ENCODE measurements around the gene FAM72D. TPM values are rescaled to one million over a fixed set of nuclear protein-coding genes. Genes with fewer than 3 reads are reported as not detected.
"Not testable (repeated sequence)": the region's sequence is repeated elsewhere in the genome, so short reads cannot be mapped to it uniquely, and the experiment has no call there.

Gene FAM72D
- total RNA-seq, 6 donors from 2014 or later, result 0.26 to 2.1 (median 0.54) TPM; not detected in 2

GRCh38 chr1:145094655-145095211 lies 1.0 kb upstream of the FAM72D start:
- Histone ChIP-seq H3K4me3 (peak overlapping the region; percentile 35 to 48 (median 42)), H3K27ac (peak overlapping the region in 2 of 4 donors; percentile 79 to 83)
- H3K9me3 ChIP-seq, H3K27me3 ChIP-seq, H3K4me1 ChIP-seq, H3K36me3 ChIP-seq: not testable (repeated sequence)
- WGBS, 2 donors, result no CpG with 5 or more reads among the region's 46 CpGs
- ATAC-seq (ENCODE audit: low FRiP score in 2 of 2), result peak; percentile 66 to 70
- DNase-seq, result peak; percentile 23 to 85
- TF ChIP-seq POLR2AphosphoS5 (IDR thresholded peaks at IDR 0.05), result peak in 1 of 2 donors; percentile 17

- 80% methylated on average over 1 of the region's 1 CpG; no CpG with 5 or more reads in 1 of the 2 donors for WGBS, 2 donors
- not testable (repeated sequence) for H3K4me1 ChIP-seq; ATAC-seq (ENCODE audit: low FRiP score in 2 of 2); H3K9me3 ChIP-seq; H3K27ac ChIP-seq; H3K4me3 ChIP-seq; H3K27me3 ChIP-seq; H3K36me3 ChIP-seq; DNase-seq
These were observed 6.0 kb downstream of the FAM72D start for GRCh38 chr1:145101725-145102124.

DNA sequence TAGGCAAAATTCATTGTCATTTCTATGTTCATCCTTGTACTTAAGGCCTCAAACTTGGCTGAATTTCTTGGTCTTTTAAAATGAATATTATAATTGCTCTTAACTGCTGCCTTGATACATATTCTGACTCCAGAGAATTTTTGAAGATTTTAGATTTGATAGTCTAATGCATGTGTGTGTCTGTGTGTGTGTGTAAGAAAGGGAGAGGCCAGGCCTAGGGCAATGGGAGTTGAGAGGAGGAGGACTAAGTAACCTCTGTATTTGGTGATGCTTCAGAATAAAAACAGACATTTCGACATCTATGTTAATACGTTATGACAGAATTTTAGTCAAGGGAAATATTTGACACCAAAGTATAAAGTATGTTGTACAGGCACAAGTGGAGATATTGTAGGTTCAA lies 7.5 kb downstream of the FAM72D start:
- not testable (repeated sequence) for H3K9me3 ChIP-seq; H3K4me1 ChIP-seq; H3K27ac ChIP-seq; ATAC-seq (ENCODE audit: low FRiP score in 2 of 2); H3K4me3 ChIP-seq; DNase-seq; H3K27me3 ChIP-seq; H3K36me3 ChIP-seq
- no CpG with 5 or more reads among the region's 2 CpGs for WGBS, 2 donors

DNA sequence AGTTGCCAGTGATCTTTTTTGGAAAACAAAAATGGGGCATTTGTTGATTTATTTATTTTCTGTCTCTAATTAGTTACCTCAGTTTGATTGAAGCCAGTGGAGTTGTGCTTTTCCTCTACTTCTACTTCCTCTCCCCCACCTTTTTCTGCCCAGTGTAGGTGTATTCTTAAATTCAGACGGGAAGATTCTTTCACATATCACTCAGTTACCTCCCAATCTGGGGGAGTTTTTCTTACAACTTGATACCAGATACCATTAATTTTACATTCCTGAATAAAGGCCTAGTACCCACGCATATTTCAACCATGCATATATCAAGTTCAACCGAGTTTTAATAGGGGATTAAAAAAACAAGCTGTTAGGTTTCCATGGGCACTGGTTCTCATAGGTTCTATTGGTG lies 15.9 kb downstream of the FAM72D start:
- H3K36me3 ChIP-seq; H3K9me3 ChIP-seq; ATAC-seq (ENCODE audit: low FRiP score in 2 of 2); H3K4me1 ChIP-seq; DNase-seq; H3K27me3 ChIP-seq; H3K4me3 ChIP-seq; H3K27ac ChIP-seq: not testable (repeated sequence)
- WGBS, 2 donors, result no CpG with 5 or more reads among the region's 3 CpGs

DNA sequence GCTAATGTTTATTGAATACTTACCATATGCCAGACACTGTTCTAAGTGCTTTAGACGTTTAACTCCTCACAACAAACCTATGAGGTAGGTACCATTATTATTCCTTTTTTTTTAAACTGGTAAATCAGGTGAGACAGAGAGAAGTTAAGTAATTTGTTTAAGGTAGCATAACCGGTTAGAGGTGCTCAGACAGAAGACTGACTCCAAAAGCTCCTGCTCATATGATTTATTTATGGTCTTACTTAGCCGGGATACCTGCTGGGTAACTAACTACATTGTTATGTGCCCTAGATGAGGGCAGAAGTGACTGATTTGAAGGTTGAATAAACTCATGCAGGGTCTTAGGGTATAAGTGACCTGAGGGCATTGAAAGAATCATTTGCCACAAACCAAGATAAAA lies 16.9 kb downstream of the FAM72D start:
- DNase-seq; H3K4me3 ChIP-seq; H3K4me1 ChIP-seq; H3K27me3 ChIP-seq; ATAC-seq (ENCODE audit: low FRiP score in 2 of 2); H3K36me3 ChIP-seq; H3K27ac ChIP-seq; H3K9me3 ChIP-seq: not testable (repeated sequence)
- WGBS, 2 donors, result no CpG with 5 or more reads among the region's 3 CpGs

- no CpG with 5 or more reads among the region's 1 CpG for WGBS, 2 donors
- not testable (repeated sequence) for H3K4me1 ChIP-seq
These were observed 18.8 kb downstream of the FAM72D start for GRCh38 chr1:145114560-145115057.

DNA sequence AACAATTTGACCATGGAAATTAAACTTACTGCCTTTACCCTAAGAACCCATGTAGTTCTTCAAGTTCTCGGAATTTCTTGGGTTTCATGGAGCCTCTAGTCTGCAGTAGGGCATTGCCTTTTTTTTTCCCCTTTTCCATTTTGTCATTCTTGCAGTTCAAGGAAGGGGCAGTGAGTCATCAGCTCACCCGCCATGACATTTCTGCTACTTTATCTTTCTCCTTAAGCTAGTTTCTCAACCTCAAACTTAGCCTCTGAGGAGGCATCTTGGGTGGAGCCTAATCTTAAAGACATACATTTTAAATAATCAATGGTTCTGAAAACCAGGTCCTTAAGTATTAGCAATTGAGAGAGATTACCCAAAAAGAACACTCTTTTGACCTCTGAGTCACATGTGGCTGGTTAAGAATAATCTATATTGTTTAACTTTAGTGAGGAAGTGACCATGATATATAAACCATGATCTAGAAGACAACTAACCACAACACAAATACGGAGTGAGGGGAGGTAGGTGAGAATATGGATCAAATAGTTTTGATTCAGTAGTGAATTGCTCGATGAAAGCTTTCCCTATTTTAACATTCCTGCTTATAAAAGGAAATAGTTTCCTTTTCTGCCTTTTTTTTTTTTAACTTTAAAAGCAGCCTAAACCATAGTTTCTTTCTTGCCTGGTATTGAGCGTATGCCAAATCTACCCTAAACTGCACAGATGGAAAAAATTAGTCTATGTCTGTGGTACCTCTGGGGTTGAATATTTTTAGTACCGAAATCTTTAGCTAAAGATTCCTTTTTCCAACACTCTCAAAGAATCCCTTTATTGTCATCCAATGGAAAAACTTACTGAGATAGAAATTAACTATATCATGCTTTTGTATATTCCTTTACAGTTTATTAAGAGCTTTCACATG lies 20.1 kb downstream of the FAM72D start:
- not testable (repeated sequence) for H3K4me3 ChIP-seq, H3K27me3 ChIP-seq, H3K4me1 ChIP-seq, H3K9me3 ChIP-seq, DNase-seq, H3K27ac ChIP-seq, H3K36me3 ChIP-seq
- WGBS, 2 donors, result no CpG with 5 or more reads among the region's 6 CpGs
- ATAC-seq (ENCODE audit: low FRiP score in 2 of 2), result peak in 1 of 2 donors; percentile 86

More at GRCh38 chr1:145114560-145115057, 18.8 kb downstream of the FAM72D start:
- not testable (repeated sequence) for H3K4me3 ChIP-seq, H3K27me3 ChIP-seq, H3K27ac ChIP-seq, H3K36me3 ChIP-seq, H3K9me3 ChIP-seq, DNase-seq
- peak in 1 of 2 donors; percentile 10 for ATAC-seq (ENCODE audit: low FRiP score in 2 of 2)

- H3K9me3 ChIP-seq; H3K4me3 ChIP-seq; H3K4me1 ChIP-seq; H3K36me3 ChIP-seq; ATAC-seq (ENCODE audit: low FRiP score in 2 of 2); DNase-seq; H3K27ac ChIP-seq; H3K27me3 ChIP-seq: not testable (repeated sequence)
- WGBS, 2 donors, result no CpG with 5 or more reads among the region's 3 CpGs
These were observed 24.1 kb downstream of the FAM72D start for GRCh38 chr1:145119842-145120241.

- ATAC-seq (ENCODE audit: low FRiP score in 2 of 2), result peak in 1 of 2 donors; percentile 85
- not testable (repeated sequence) for H3K27me3 ChIP-seq, H3K4me3 ChIP-seq, H3K4me1 ChIP-seq, H3K27ac ChIP-seq, DNase-seq, H3K9me3 ChIP-seq, H3K36me3 ChIP-seq
- WGBS, 2 donors, result no CpG with 5 or more reads among the region's 7 CpGs
These were observed 26.7 kb downstream of the FAM72D start for GRCh38 chr1:145122344-145123061.

- H3K9me3 ChIP-seq, H3K4me1 ChIP-seq, DNase-seq, H3K36me3 ChIP-seq, H3K27ac ChIP-seq, H3K27me3 ChIP-seq, H3K4me3 ChIP-seq: not testable (repeated sequence)
- no CpG with 5 or more reads among the region's 1 CpG for WGBS, 2 donors
- ATAC-seq (ENCODE audit: low FRiP score in 2 of 2), result peak in 1 of 2 donors; percentile 75
These were observed 27.3 kb downstream of the FAM72D start for GRCh38 chr1:145123062-145123395.

DNA sequence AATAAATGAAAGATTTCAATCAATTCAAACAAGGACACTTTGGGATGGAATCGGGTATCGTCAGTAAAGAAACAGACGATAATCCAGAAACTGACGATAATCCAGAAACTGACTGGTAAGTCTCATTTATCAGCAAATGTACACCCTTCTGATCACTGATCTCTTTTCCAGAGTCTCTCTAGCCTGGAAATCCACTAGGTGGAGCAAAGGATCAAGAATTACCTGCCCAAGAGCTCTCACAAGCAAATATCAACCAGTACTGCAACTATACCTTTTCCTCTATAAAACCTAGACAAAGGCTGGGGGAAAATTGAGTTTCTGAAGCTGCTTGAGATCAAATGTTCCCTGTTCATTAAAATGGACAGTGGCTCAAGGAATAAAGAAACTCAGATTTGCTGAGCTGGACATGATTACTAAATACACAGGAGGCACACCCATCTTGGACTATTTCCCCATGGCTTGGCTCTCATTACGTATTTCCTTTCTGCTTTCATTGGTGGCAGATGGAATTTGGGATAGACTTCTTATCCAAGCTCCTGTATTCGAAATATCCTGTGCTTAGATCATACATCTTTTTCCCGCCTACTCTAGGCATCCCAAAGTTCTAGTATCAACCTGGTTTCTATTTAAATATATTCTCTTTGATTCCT lies 28.3 kb downstream of the FAM72D start:
- DNase-seq, H3K4me3 ChIP-seq, H3K27ac ChIP-seq, H3K27me3 ChIP-seq, H3K9me3 ChIP-seq, H3K36me3 ChIP-seq, H3K4me1 ChIP-seq: not testable (repeated sequence)
- WGBS, 2 donors, result no CpG with 5 or more reads among the region's 7 CpGs
- ATAC-seq (ENCODE audit: low FRiP score in 2 of 2), result peak in 1 of 2 donors; percentile 70

- DNase-seq, H3K4me1 ChIP-seq: not testable (repeated sequence)
- no CpG with 5 or more reads among the region's 1 CpG for WGBS, 2 donors
These were observed 29.3 kb downstream of the FAM72D start for GRCh38 chr1:145125112-145125511.

More at GRCh38 chr1:145125112-145125511, 29.3 kb downstream of the FAM72D start:
- not testable (repeated sequence) for H3K27me3 ChIP-seq; H3K4me3 ChIP-seq; H3K36me3 ChIP-seq; H3K9me3 ChIP-seq; ATAC-seq (ENCODE audit: low FRiP score in 2 of 2); H3K27ac ChIP-seq
